GM23338 (cell line): ENCODE data around the gene SCN2B.

Experiments used
- CREB1 ChIP-seq: fragments of 250-450 bp; sonication (Bioruptor Pico); IDR thresholded peaks from 2 replicates; pipeline ENCODE4 v1.5.0; 2020; ENCODE audit warnings: low read depth, mild to moderate bottlenecking, moderate library complexity
- CTCF ChIP-seq, 2 experiments: fragments of 200-600 bp in 1 of 2; sonication (generic) in 1 of 2; conservative IDR thresholded peaks; 2 replicates each; pipeline versions ENCODE4 v1.5.1 to v1.6.1; 2016 to 2017; ENCODE audit warnings: antibody characterized with exemption in 2 of 2, low read depth in 2 of 2, mild to moderate bottlenecking in 2 of 2, moderate library complexity in 1 of 2
- ETS1 ChIP-seq: IDR thresholded peaks from 2 replicates; pipeline ENCODE4 v1.6.1; 2016; ENCODE audit warnings: antibody characterized with exemption
- EZH2 ChIP-seq: fragments of 200-600 bp; sonication (generic); IDR thresholded peaks from one replicate; pipeline ENCODE4 v1.8.0; 2017; ENCODE audit warnings: antibody characterized with exemption, mild to moderate bottlenecking, low read depth; ENCODE audit not compliant: unreplicated experiment
- EZH2phosphoT487 ChIP-seq: fragments of 200-600 bp; sonication (generic); IDR thresholded peaks from one replicate; pipeline ENCODE4 v1.8.1; 2018; ENCODE audit warnings: antibody characterized with exemption; ENCODE audit not compliant: unreplicated experiment
- JUNB ChIP-seq: IDR thresholded peaks from one replicate; pipeline ENCODE4 v1.6.1; 2016; ENCODE audit warnings: antibody characterized with exemption; ENCODE audit not compliant: unreplicated experiment
- POLR2AphosphoS5 ChIP-seq: IDR thresholded peaks from 2 replicates; pipeline ENCODE4 v1.6.1; 2016; ENCODE audit warnings: antibody characterized with exemption, low read depth
- REST ChIP-seq: IDR thresholded peaks from one replicate; pipeline ENCODE4 v1.6.1; 2018; ENCODE audit warnings: antibody characterized with exemption; ENCODE audit not compliant: unreplicated experiment
- STAT1 ChIP-seq: IDR thresholded peaks from one replicate; pipeline ENCODE4 v1.6.1; 2016; ENCODE audit warnings: antibody characterized with exemption; ENCODE audit not compliant: unreplicated experiment
- ZNF114 ChIP-seq: fragments of 250-450 bp; sonication (Bioruptor Pico); IDR thresholded peaks from 2 replicates; pipeline ENCODE4 v1.5.0; 2020; ENCODE audit warnings: mild to moderate bottlenecking, moderate library complexity
- ZNF331 ChIP-seq: fragments of 250-450 bp; sonication (Bioruptor Pico); IDR thresholded peaks from 2 replicates; pipeline ENCODE4 v1.5.0; 2020; ENCODE audit warnings: low read depth, mild to moderate bottlenecking, moderate library complexity

- TF ChIP-seq CTCF (conservative IDR thresholded peaks at IDR 0.05; ENCODE audit: low read depth in 2 of 2), result no peak
- peak; percentile 34 for TF ChIP-seq EZH2
- no peak for TF ChIP-seq POLR2AphosphoS5
- no peak for TF ChIP-seq CREB1 (CRISPR knock-in tag)
- no peak for TF ChIP-seq EZH2phosphoT487
- TF ChIP-seq ETS1, result no peak
- TF ChIP-seq STAT1, result no peak
- no peak for TF ChIP-seq JUNB
- no peak for TF ChIP-seq REST
- TF ChIP-seq ZNF331 (CRISPR knock-in tag), result no peak
- no peak for TF ChIP-seq ZNF114
Observed at GRCh38 chr11:118175993-118176777, at the start of gene SCN2B.
